ENCODE results near the gene ARMC3.

- TF ChIP-seq CTCF (conservative IDR thresholded peaks at IDR 0.05; ENCODE audit: low read depth, low read length), result no peak
- TF ChIP-seq EZH2 (IDR thresholded peaks at IDR 0.05; ENCODE audit: borderline replicate concordance, low read depth, low read length, poor library complexity, severe bottlenecking), result no peak
Observed at GRCh38 chr10:23040002-23040401, 112.1 kb downstream of the ARMC3 start.

Measured in A673 (cell line).